Measurements from ENCODE around the gene SLC30A10.

DNA sequence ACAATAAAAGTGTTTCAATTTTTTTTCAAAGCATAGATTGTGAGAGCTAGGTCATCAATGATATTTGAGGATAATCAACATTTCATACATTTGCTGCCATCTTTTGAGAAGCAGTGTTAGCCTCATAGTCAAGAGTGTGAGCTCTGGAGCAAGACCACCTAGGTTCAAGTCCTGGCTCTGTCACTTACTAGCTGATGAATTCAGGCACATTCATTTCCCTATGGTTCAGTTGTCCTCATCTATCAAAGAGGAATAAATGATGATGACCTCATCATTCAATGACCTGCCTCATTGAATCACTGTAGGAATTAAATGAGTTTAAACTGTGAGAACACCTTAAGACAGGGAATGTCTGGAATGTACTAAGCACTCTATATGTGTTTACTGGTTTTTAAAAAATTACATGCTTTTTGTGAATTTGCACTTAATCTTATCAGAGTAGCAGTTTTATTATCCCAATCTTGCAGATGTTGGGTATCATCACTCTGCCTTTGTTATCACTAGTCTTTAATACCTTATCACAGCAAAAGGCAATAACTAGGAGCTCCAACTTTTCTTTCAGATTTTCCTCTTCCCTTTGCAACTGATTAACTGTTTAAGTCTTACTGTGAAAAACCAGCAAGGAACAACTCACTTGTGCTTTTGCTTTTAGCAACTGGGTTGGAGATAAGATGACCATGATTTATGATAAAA lies 47.4 kb downstream of the SLC30A10 start:
- TF ChIP-seq, protein P1, sequence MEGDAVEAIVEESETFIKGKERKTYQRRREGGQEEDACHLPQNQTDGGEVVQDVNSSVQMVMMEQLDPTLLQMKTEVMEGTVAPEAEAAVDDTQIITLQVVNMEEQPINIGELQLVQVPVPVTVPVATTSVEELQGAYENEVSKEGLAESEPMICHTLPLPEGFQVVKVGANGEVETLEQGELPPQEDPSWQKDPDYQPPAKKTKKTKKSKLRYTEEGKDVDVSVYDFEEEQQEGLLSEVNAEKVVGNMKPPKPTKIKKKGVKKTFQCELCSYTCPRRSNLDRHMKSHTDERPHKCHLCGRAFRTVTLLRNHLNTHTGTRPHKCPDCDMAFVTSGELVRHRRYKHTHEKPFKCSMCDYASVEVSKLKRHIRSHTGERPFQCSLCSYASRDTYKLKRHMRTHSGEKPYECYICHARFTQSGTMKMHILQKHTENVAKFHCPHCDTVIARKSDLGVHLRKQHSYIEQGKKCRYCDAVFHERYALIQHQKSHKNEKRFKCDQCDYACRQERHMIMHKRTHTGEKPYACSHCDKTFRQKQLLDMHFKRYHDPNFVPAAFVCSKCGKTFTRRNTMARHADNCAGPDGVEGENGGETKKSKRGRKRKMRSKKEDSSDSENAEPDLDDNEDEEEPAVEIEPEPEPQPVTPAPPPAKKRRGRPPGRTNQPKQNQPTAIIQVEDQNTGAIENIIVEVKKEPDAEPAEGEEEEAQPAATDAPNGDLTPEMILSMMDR (conservative IDR thresholded peaks at IDR 0.05 in 1 of 2, IDR thresholded peaks at IDR 0.05 in 1 of 2; ENCODE audit: extremely low read depth in 1 of 2, insufficient read depth in 1 of 2, low read depth in 1 of 2, low read length in 2 of 2): no peak
- TF ChIP-seq EZH2 (IDR thresholded peaks at IDR 0.05; ENCODE audit: borderline replicate concordance, low read length): no peak
